H1 (cell line): ENCODE data around the gene SRRM2. TPM values are rescaled to one million over a fixed set of nuclear protein-coding genes. Genes with fewer than 3 reads are reported as not detected.

Experiments
- CTCF ChIA-PET: fragments of 300-600 bp; sonication (Branson Sonifier 250); formaldehyde crosslinking; loops from one replicate; lab custom pipeline; 2021; ENCODE audit not compliant: partially characterized antibody; lab: Charles Lee
- POLR2A ChIA-PET: fragments of 300-600 bp; sonication (Branson Sonifier 250); formaldehyde crosslinking; loops from one replicate; lab custom pipeline; 2021; ENCODE audit warnings: inconsistent platforms; ENCODE audit not compliant: partially characterized antibody; lab: Charles Lee
- DNase-seq, 2 experiments: peaks; one replicate each; pipeline versions ENCODE4 v3.0.0 to v3.0.0-alpha.2; 2010 to 2022; ENCODE audit warnings: low spot score in 2 of 2, low read depth in 1 of 2, mixed read lengths in 1 of 2
- FAIRE-seq: peaks from 2 replicates; lab custom pipeline; 2011; peaks lifted over from hg19 to GRCh38; lab: Jason Lieb, UNC
- H2AFZ ChIP-seq: 2 replicates; pipeline ENCODE4 v1.8.1; 2012; ENCODE audit warnings: low read length, inconsistent platforms
- H2AK5ac ChIP-seq: 2 replicates; pipeline ENCODE4 v1.6.1; 2013; ENCODE audit warnings: low read depth, low read length
- H2BK120ac ChIP-seq: replicated peaks from 2 replicates; pipeline ENCODE3; 2013; ENCODE audit warnings: low read depth, low read length, inconsistent platforms
- H2BK12ac ChIP-seq: 2 replicates; pipeline ENCODE4 v1.6.1; 2013; ENCODE audit warnings: low read depth, low read length
- H2BK15ac ChIP-seq: 2 replicates; pipeline ENCODE4 v1.6.1; 2013; ENCODE audit warnings: low read length
- H2BK20ac ChIP-seq: 2 replicates; pipeline ENCODE4 v1.6.1; 2013; ENCODE audit warnings: low read length
- H2BK5ac ChIP-seq: 2 replicates; pipeline ENCODE4 v1.6.1; 2013; ENCODE audit warnings: low read depth, low read length
- H3K14ac ChIP-seq: 2 replicates; pipeline ENCODE4 v1.6.1; 2013; ENCODE audit warnings: inconsistent platforms; ENCODE audit not compliant: insufficient read length
- H3K18ac ChIP-seq: 2 replicates; pipeline ENCODE4 v1.6.1; 2013; ENCODE audit warnings: low read length; ENCODE audit errors: extremely low read depth
- H3K23ac ChIP-seq: 2 replicates; pipeline ENCODE4 v1.6.1; 2013; ENCODE audit warnings: inconsistent platforms; ENCODE audit not compliant: insufficient read length
- H3K23me2 ChIP-seq: 2 replicates; pipeline ENCODE4 v1.6.1; 2013; ENCODE audit warnings: low read depth, low read length
- H3K27ac ChIP-seq: 2 replicates; pipeline ENCODE4 v1.6.1; 2011; ENCODE audit warnings: low read depth, low read length, inconsistent platforms
- H3K27me3 ChIP-seq, 4 experiments: replicated peaks in 1 of 4; 1 replicate in 1 of 4; 2 replicates in 3 of 4; pipeline versions ENCODE4 v1.6.1 to v1.8.1; 2011 to 2013; ENCODE audit warnings: low read length in 3 of 4, mild to moderate bottlenecking in 3 of 4, inconsistent platforms in 2 of 4, mixed read lengths in 2 of 4, moderate library complexity in 1 of 4; ENCODE audit not compliant: control insufficient read depth in 3 of 4, insufficient read depth in 3 of 4; ENCODE audit errors: extremely low read depth in 1 of 4
- H3K36me3 ChIP-seq, 4 experiments: 2 replicates each; pipeline versions ENCODE4 v1.6.1 to v1.8.1; 2011 to 2013; ENCODE audit warnings: mild to moderate bottlenecking in 4 of 4, low read length in 3 of 4, moderate library complexity in 2 of 4, control low read depth in 1 of 4, inconsistent platforms in 1 of 4; ENCODE audit not compliant: insufficient read depth in 4 of 4, control insufficient read depth in 2 of 4
- H3K4ac ChIP-seq: replicated peaks from 2 replicates; pipeline ENCODE3; 2013; ENCODE audit warnings: low read length, low read depth, mixed read lengths, inconsistent platforms; ENCODE audit not compliant: insufficient read length
- H3K4me1 ChIP-seq, 4 experiments: replicated peaks in 1 of 4; 1 replicate in 1 of 4; 2 replicates in 3 of 4; pipeline versions ENCODE4 v1.6.1 to v1.8.1; 2011 to 2013; ENCODE audit warnings: low read length in 3 of 4, inconsistent platforms in 2 of 4, mixed read lengths in 1 of 4; ENCODE audit not compliant: insufficient read depth in 4 of 4, control insufficient read depth in 3 of 4
- H3K4me2 ChIP-seq, 2 experiments: 2 replicates each; pipeline versions ENCODE4 v1.6.1 to v1.8.1; 2011 to 2013; ENCODE audit warnings: low read depth in 2 of 2, low read length in 2 of 2, control low read depth in 1 of 2, inconsistent platforms in 1 of 2, mild to moderate bottlenecking in 1 of 2; ENCODE audit not compliant: insufficient read depth in 1 of 2
- H3K4me3 ChIP-seq, 4 experiments: fragments of 200-600, 300-600 bp in 1 of 4; sonication (generic), shearing (Covaris generic), sonication (Bioruptor Twin) in 1 of 4; 2 replicates each; pipeline versions ENCODE4 v1.5.1 to v1.8.1; 2011 to 2016; ENCODE audit warnings: low read length in 4 of 4, low read depth in 3 of 4, control low read depth in 2 of 4, inconsistent platforms in 2 of 4, mild to moderate bottlenecking in 2 of 4, mixed read lengths in 1 of 4, moderate library complexity in 1 of 4; ENCODE audit not compliant: insufficient read depth in 2 of 4; ENCODE audit errors: extremely low read depth in 1 of 4
- H3K56ac ChIP-seq: replicated peaks from 2 replicates; pipeline ENCODE3; 2013; ENCODE audit warnings: low read depth, mild to moderate bottlenecking, mixed read lengths, low read length, inconsistent platforms; ENCODE audit not compliant: insufficient read length
- H3K79me1 ChIP-seq: 2 replicates; pipeline ENCODE4 v1.6.1; 2013; ENCODE audit warnings: low read depth, low read length, control low read depth
- H3K79me2 ChIP-seq, 2 experiments: 2 replicates each; pipeline versions ENCODE4 v1.6.1 to v1.8.1; 2012 to 2013; ENCODE audit warnings: low read length in 2 of 2, mild to moderate bottlenecking in 2 of 2, inconsistent platforms in 1 of 2; ENCODE audit not compliant: insufficient read depth in 2 of 2, control insufficient read depth in 1 of 2
- H3K9ac ChIP-seq, 4 experiments: replicated peaks in 1 of 4; 1 replicate in 1 of 4; 2 replicates in 3 of 4; pipeline versions ENCODE4 v1.6.1 to v1.8.1; 2011 to 2013; ENCODE audit warnings: low read depth in 3 of 4, low read length in 3 of 4, control low read depth in 2 of 4, mild to moderate bottlenecking in 2 of 4, moderate library complexity in 2 of 4, inconsistent platforms in 1 of 4; ENCODE audit errors: extremely low read depth in 1 of 4
- H3K9me3 ChIP-seq, 2 experiments: 2 replicates each; pipeline versions ENCODE4 v1.6.1 to v1.8.1; 2012 to 2013; ENCODE audit warnings: mild to moderate bottlenecking in 2 of 2, moderate library complexity in 2 of 2, control low read depth in 1 of 2, inconsistent platforms in 1 of 2, low read depth in 1 of 2, low read length in 1 of 2, mixed read lengths in 1 of 2; ENCODE audit not compliant: insufficient read depth in 2 of 2
- H4K20me1 ChIP-seq, 2 experiments: replicated peaks in 1 of 2; 2 replicates each; pipeline versions ENCODE3 to v1.8.1; 2011 to 2013; ENCODE audit warnings: inconsistent platforms in 2 of 2, low read length in 2 of 2, mild to moderate bottlenecking in 1 of 2; ENCODE audit not compliant: insufficient read depth in 2 of 2, control insufficient read depth in 1 of 2
- H4K5ac ChIP-seq: 2 replicates; pipeline ENCODE4 v1.6.1; 2013; ENCODE audit warnings: low read length, low read depth, mixed read lengths, inconsistent platforms; ENCODE audit not compliant: insufficient read length
- H4K8ac ChIP-seq: 2 replicates; pipeline ENCODE4 v1.8.0; 2013; ENCODE audit warnings: mild to moderate bottlenecking, moderate library complexity, low read length, inconsistent platforms; ENCODE audit not compliant: insufficient read depth; ENCODE audit errors: extremely low read depth
- H4K91ac ChIP-seq: replicated peaks from 2 replicates; pipeline ENCODE3; 2013; ENCODE audit warnings: low read length, mixed read lengths, inconsistent platforms; ENCODE audit not compliant: insufficient read length
- BRCA1 ChIP-seq: IDR thresholded peaks from 2 replicates; pipeline ENCODE4 v1.6.1; 2012; ENCODE audit warnings: low read depth, low read length, improper control_type of control experiment
- CBX8 ChIP-seq: fragments of 300-800, 300-1000 bp; sonication (generic); IDR thresholded peaks from 2 replicates; pipeline ENCODE4 v1.7.1; 2016; ENCODE audit warnings: low read depth, low read length, borderline replicate concordance
- KDM5A ChIP-seq: fragments of 200-600 bp; IDR thresholded peaks from 2 replicates; pipeline ENCODE4 v1.7.1; 2012; ENCODE audit warnings: mild to moderate bottlenecking, low read length, inconsistent platforms, mixed read lengths
- NANOG ChIP-seq: IDR thresholded peaks from 2 replicates; pipeline ENCODE4 v1.6.1; 2011; ENCODE audit warnings: low read length, low read depth, mild to moderate bottlenecking, inconsistent platforms; ENCODE audit not compliant: insufficient read depth, poor library complexity, severe bottlenecking
- RAD21 ChIP-seq, 2 experiments: IDR thresholded peaks in 1 of 2; conservative IDR thresholded peaks in 1 of 2; 2 replicates each; pipeline ENCODE4 v1.6.1; 2011; ENCODE audit warnings: low read depth in 2 of 2, low read length in 2 of 2, improper control_type of control experiment in 1 of 2, inconsistent platforms in 1 of 2, mild to moderate bottlenecking in 1 of 2, moderate library complexity in 1 of 2
- RBBP5 ChIP-seq: IDR thresholded peaks from 2 replicates; pipeline ENCODE4 v1.7.1; 2012; ENCODE audit warnings: low read depth, mild to moderate bottlenecking, inconsistent platforms, low read length, moderate library complexity, borderline replicate concordance
- SP1 ChIP-seq: IDR thresholded peaks from 2 replicates; pipeline ENCODE4 v1.6.1; 2011; ENCODE audit warnings: low read depth, low read length
- WGBS, 2 experiments: shearing (Covaris generic) in 1 of 2; methylation state at CpG; one replicate each; pipeline versions ENCODE4 v1.1.6 to v1.1.7; 2013 to 2015; ENCODE audit warnings: low lambda C conversion rate in 2 of 2, mixed read lengths in 2 of 2, inconsistent platforms in 1 of 2, low coverage in 1 of 2, missing lambda C conversion rate in 1 of 2; ENCODE audit not compliant: insufficient replicate concordance in 2 of 2, insufficient coverage in 1 of 2, insufficient read length in 1 of 2; ENCODE audit errors: extremely low coverage in 1 of 2, missing lambda C conversion rate in 1 of 2; 5-methylcytosine and 5-hydroxymethylcytosine counted together
- polyA plus RNA-seq, 7 experiments: library from polyadenylated mRNA; depleted of rRNA in 3 of 7; stranded (reverse) in 5 of 7; unstranded in 2 of 7; fragments of >200 nt in 5 of 7; fragments of 200-250 nt in 2 of 7; gene quantifications; 1 replicate in 5 of 7; 2 replicates in 1 of 7; 4 replicates in 1 of 7; pipeline versions ENCODE4 v1.2.1 to v1.2.3, GENCODE V29; 2011 to 2013; ENCODE audit warnings: missing spikeins in 2 of 7, mixed read lengths in 2 of 7
- total RNA-seq: library from RNA; stranded (reverse); fragmentation: NEBNext Ultra II Directional; extraction: Animal tissue kit (Norgen Biotek cat#: 25700); gene quantifications from 2 replicates; pipeline ENCODE4 v1.2.1, GENCODE V29; 2021

Gene SRRM2
- total and polyA plus RNA-seq, 2 of the 8 experiments (the other 6 are each of a cell fraction or from before 2014, with no cell fraction given) = 300 to 579 TPM

GRCh38 chr16:2786061-2786825 lies 33.8 kb downstream of the SRRM2 start:
- H3K18ac ChIP-seq = no peak overlapping the region
- 93% methylated on average over 14 of the region's 15 CpGs; no CpG with 5 or more reads in 1 of the 2 experiments for WGBS, 2 experiments
- H3K36me3 ChIP-seq = no peaks in the 10 kb centered on the region
- no peak overlapping the region for H3K23ac ChIP-seq
- DNase-seq = no peak
- no peaks in the 10 kb centered on the region for H4K20me1 ChIP-seq
- H3K9ac ChIP-seq = no peak overlapping the region
- H3K14ac ChIP-seq = no peak overlapping the region
- no peak overlapping the region for H4K91ac ChIP-seq
- no peak overlapping the region; a peak in 1 of 4 replicates for H3K4me2 ChIP-seq
- H2AFZ ChIP-seq = 0 out of 2 replicates have a peak overlapping the region, but pooled peaks have one; percentile 31
- no peak overlapping the region for H3K27ac ChIP-seq
- TF ChIP-seq SP1 = no peak
- TF ChIP-seq CBX8 = no peak
- no peak for TF ChIP-seq RBBP5
- no peak for TF ChIP-seq BRCA1
- TF ChIP-seq RAD21 (IDR thresholded peaks at IDR 0.05 in 1 of 2, conservative IDR thresholded peaks at IDR 0.05 in 1 of 2; ENCODE audit: low read depth in 2 of 2, low read length in 2 of 2) = no peak
- no peak for TF ChIP-seq KDM5A
- no peak for TF ChIP-seq NANOG
- H3K56ac ChIP-seq = no peak overlapping the region
- H2BK12ac ChIP-seq = peak overlapping the region; percentile 80; the same call in 1 of the 2 replicates
- ChIA-PET POLR2A (interaction anchor here (1.4 to 1.8 kb wide), 3 partner anchors 9 to 33 kb away, joined by 5 to 6 read pairs (median 5); partner anchors contain the start of genes ELOB and SRRM2), CTCF (no interaction called here)
- H4K8ac ChIP-seq = peak overlapping the region; percentile 14
- H3K4me1 ChIP-seq = peaks cover 0 to 3% (median 2%) of the 10 kb centered on the region in 4 experiments; a peak in 1 of 7 replicates
- no peaks in the 10 kb centered on the region for H3K79me2 ChIP-seq
- H3K4me3 ChIP-seq = no peak overlapping the region
- H2BK20ac ChIP-seq = no peak overlapping the region
- H3K27me3 ChIP-seq = peaks cover 0 to 3% (median 0%) of the 10 kb centered on the region in 4 experiments; a peak in 2 of 7 replicates
- peak overlapping the region; percentile 92; the same call in 1 of the 2 replicates for H2BK15ac ChIP-seq
- peak overlapping the region; percentile 75; the same call in 1 of the 2 replicates for H2AK5ac ChIP-seq
- H3K23me2 ChIP-seq = no peaks in the 10 kb centered on the region; the same call in 1 of the 2 replicates
- no peak overlapping the region for H3K4ac ChIP-seq
- H2BK120ac ChIP-seq = no peak overlapping the region
- H2BK5ac ChIP-seq = no peak overlapping the region
- H3K9me3 ChIP-seq = no peaks in the 10 kb centered on the region
- H4K5ac ChIP-seq = no peak overlapping the region
- no peaks in the 10 kb centered on the region; the same call in 1 of the 2 replicates for H3K79me1 ChIP-seq
- no peak for FAIRE-seq
